T-cell (primary cell): ENCODE results near the gene UGT1A5. TPM values are rescaled to one million over a fixed set of nuclear protein-coding genes. Genes with fewer than 3 reads are reported as not detected.
"Not testable (repeated sequence)": the region's sequence is repeated elsewhere in the genome, so short reads cannot be mapped to it uniquely, and the experiment has no call there.

Experiments
- ATAC-seq, 4 experiments: fragments of 200-7000 bp in 3 of 4; fragments of 150-1000 bp in 1 of 4; cut with Tn5 transposase; replicated peaks in 1 of 4; 1 replicate in 3 of 4; 2 replicates in 1 of 4; pipeline ENCODE4 v1.10.0; 2021; ENCODE audit warnings: moderate library complexity in 3 of 4, mild to moderate bottlenecking in 2 of 4, moderate number of reproducible peaks in 1 of 4
- CTCF ChIA-PET, 2 donors: fragments of 300-600 bp; sonication (Branson Sonifier 250); formaldehyde crosslinking; loops; one replicate each; lab custom pipeline; 2022; ENCODE audit warnings: antibody characterized with exemption in 2 of 2; lab: Charles Lee
- POLR2A ChIA-PET, 2 donors: fragments of 300-600 bp; sonication (Branson Sonifier 250); formaldehyde crosslinking; loops; one replicate each; lab custom pipeline; 2022; ENCODE audit warnings: antibody characterized with exemption in 2 of 2; lab: Charles Lee
- DNase-seq, 35 experiments: peaks; one replicate each; pipeline versions ENCODE4 v3.0.0 to v3.0.0-alpha.2; 2013 to 2023
- H3K27ac ChIP-seq: one replicate; pipeline ENCODE4 v1.5.1; 2013; ENCODE audit warnings: low read length
- H3K27me3 ChIP-seq, 2 experiments: replicated peaks in 1 of 2; 1 replicate in 1 of 2; 2 replicates in 1 of 2; pipeline versions ENCODE4 v1.6.1 to v1.7.0; 2013; ENCODE audit warnings: low read length in 1 of 2, mixed read lengths in 1 of 2; ENCODE audit not compliant: control insufficient read depth in 2 of 2, insufficient read depth in 2 of 2; ENCODE audit errors: extremely low read depth in 1 of 2
- H3K36me3 ChIP-seq, 2 donors: 1 replicate in 1 of 2; 2 replicates in 1 of 2; pipeline versions ENCODE4 v1.6.1 to v1.7.0; 2013; ENCODE audit warnings: low read length in 1 of 2; ENCODE audit not compliant: control insufficient read depth in 2 of 2, insufficient read depth in 1 of 2; ENCODE audit errors: extremely low read depth in 1 of 2
- H3K4me1 ChIP-seq, 2 experiments: 1 replicate in 1 of 2; 2 replicates in 1 of 2; pipeline versions ENCODE4 v1.6.1 to v1.7.0; 2013; ENCODE audit warnings: low read length in 2 of 2, mixed read lengths in 1 of 2; ENCODE audit not compliant: insufficient read depth in 2 of 2, control insufficient read depth in 1 of 2; ENCODE audit errors: extremely low read depth in 1 of 2
- H3K4me3 ChIP-seq, 2 donors: 1 replicate in 1 of 2; 2 replicates in 1 of 2; pipeline versions ENCODE4 v1.5.1 to v1.7.0; 2013; ENCODE audit warnings: mild to moderate bottlenecking in 2 of 2, low read length in 1 of 2, moderate library complexity in 1 of 2; ENCODE audit not compliant: control insufficient read depth in 1 of 2; ENCODE audit errors: extremely low read depth in 1 of 2
- H3K9me3 ChIP-seq: 2 replicates; pipeline ENCODE4 v1.7.0; 2013
- H3K27ac Mint-ChIP-seq, 2 donors: one replicate each; pipeline ENCODE4 v1.8.0; 2020 to 2021; ENCODE audit warnings: mild to moderate bottlenecking in 2 of 2, mixed read lengths in 2 of 2
- H3K27me3 Mint-ChIP-seq, 2 donors: one replicate each; pipeline ENCODE4 v1.8.0; 2021 to 2022; ENCODE audit warnings: mixed read lengths in 2 of 2
- H3K36me3 Mint-ChIP-seq: one replicate; pipeline ENCODE4 v1.8.0; 2021; ENCODE audit warnings: mixed read lengths
- H3K4me1 Mint-ChIP-seq, 3 donors: one replicate each; pipeline ENCODE4 v1.8.0; 2020 to 2022; ENCODE audit warnings: mixed read lengths in 3 of 3, mild to moderate bottlenecking in 1 of 3
- H3K4me3 Mint-ChIP-seq, 3 donors: one replicate each; pipeline ENCODE4 v1.8.0; 2020 to 2022; ENCODE audit warnings: mild to moderate bottlenecking in 3 of 3, mixed read lengths in 3 of 3, moderate library complexity in 3 of 3
- H3K9me3 Mint-ChIP-seq, 3 donors: one replicate each; pipeline ENCODE4 v1.8.0; 2020 to 2022; ENCODE audit warnings: mixed read lengths in 3 of 3
- WGBS: methylation state at CpG from one replicate; pipeline ENCODE4 v1.1.5; 2013; ENCODE audit warnings: missing lambda C conversion rate; ENCODE audit not compliant: insufficient coverage; 5-methylcytosine and 5-hydroxymethylcytosine counted together
- total RNA-seq, 35 experiments: library from RNA in 6 of 35; stranded (reverse) in 6 of 35; fragments of 120-200 nt in 1 of 35; gene quantifications; one replicate each; pipeline versions ENCODE4 v1.2.1 to v1.2.4 and lab custom pipeline; 2013 to 2026

UGT1A5 gene
- total RNA-seq, 5 donors from 2014 or later (not counting 1 experiment from before 2014, with no cell fraction given): not detected

GRCh38 chr2:233700842-233701241 lies 11.9 kb upstream of the UGT1A5 start:
- DNase-seq, H3K27me3 ChIP-seq, CTCF ChIA-PET, H3K4me3 ChIP-seq, H3K27ac Mint-ChIP-seq, ATAC-seq, H3K4me3 Mint-ChIP-seq, H3K36me3 ChIP-seq, H3K4me1 ChIP-seq, H3K9me3 Mint-ChIP-seq, H3K27ac ChIP-seq, H3K4me1 Mint-ChIP-seq, H3K36me3 Mint-ChIP-seq, H3K9me3 ChIP-seq, POLR2A ChIA-PET: not testable (repeated sequence)
- H3K27me3 Mint-ChIP-seq: peaks cover 0 to 19% of the 10 kb centered on the region in 2 donors
- no CpG with 5 or more reads among the region's 5 CpGs for WGBS

- Mint-ChIP-seq H3K4me3 (no peak overlapping the region), H3K36me3 (no peaks in the 10 kb centered on the region), H3K9me3 (peaks cover 0 to 6% (median 0%) of the 10 kb centered on the region in 3 donors), H3K4me1 (no peaks in the 10 kb centered on the region), H3K27me3 (peaks cover 2 to 13% of the 10 kb centered on the region in 2 donors), H3K27ac (no peak overlapping the region)
- Histone ChIP-seq H3K36me3 (no peaks in the 10 kb centered on the region), H3K9me3 (no peaks in the 10 kb centered on the region), H3K4me1 (no peaks in the 10 kb centered on the region), H3K27ac (no peak overlapping the region), H3K4me3 (no peak overlapping the region), H3K27me3 (peaks cover 0 to 15% of the 10 kb centered on the region in 2 experiments)
- ATAC-seq: no peak
- DNase-seq: no peak
- no CpG with 5 or more reads among the region's 3 CpGs for WGBS
- ChIA-PET POLR2A (no interaction called here), CTCF (no interaction called here)
These were observed 10.5 kb upstream of the UGT1A5 start for GRCh38 chr2:233702238-233702637.

GRCh38 chr2:233705911-233706506 lies 6.7 kb upstream of the UGT1A5 start:
- H3K9me3 ChIP-seq: no peaks in the 10 kb centered on the region
- 50% methylated on average over 2 of the region's 4 CpGs for WGBS
- ChIA-PET CTCF (no interaction called here), POLR2A (no interaction called here)
- H3K27ac Mint-ChIP-seq: no peak overlapping the region
- H3K4me3 Mint-ChIP-seq: no peak overlapping the region
- H3K9me3 Mint-ChIP-seq: peaks cover 0 to 6% (median 0%) of the 10 kb centered on the region in 3 donors
- no peaks in the 10 kb centered on the region for H3K36me3 Mint-ChIP-seq
- peaks cover 6 to 24% of the 10 kb centered on the region in 2 donors for H3K27me3 Mint-ChIP-seq
- peaks cover 0 to 20% of the 10 kb centered on the region in 2 experiments for H3K27me3 ChIP-seq
- H3K4me1 Mint-ChIP-seq: no peaks in the 10 kb centered on the region
- ATAC-seq: no peak
- DNase-seq: no peak
- H3K27ac ChIP-seq: no peak overlapping the region
- H3K36me3 ChIP-seq: no peaks in the 10 kb centered on the region
- H3K4me1 ChIP-seq: no peaks in the 10 kb centered on the region
- no peak overlapping the region for H3K4me3 ChIP-seq

- CTCF ChIA-PET: no interaction called here
These were observed 6.0 kb upstream of the UGT1A5 start for GRCh38 chr2:233706720-233707119.

GRCh38 chr2:233707940-233708644 lies 4.6 kb upstream of the UGT1A5 start:
- Mint-ChIP-seq H3K4me3 (no peak overlapping the region), H3K27me3 (peaks cover 17 to 35% of the 10 kb centered on the region in 2 donors), H3K27ac (no peak overlapping the region), H3K4me1 (no peaks in the 10 kb centered on the region), H3K36me3 (no peaks in the 10 kb centered on the region), H3K9me3 (peaks cover 0 to 6% (median 0%) of the 10 kb centered on the region in 3 donors)
- H3K36me3 ChIP-seq: no peaks in the 10 kb centered on the region
- no peak overlapping the region for H3K4me3 ChIP-seq
- H3K9me3 ChIP-seq: no peaks in the 10 kb centered on the region
- no peak for ATAC-seq
- peaks cover 0 to 27% of the 10 kb centered on the region in 2 experiments for H3K27me3 ChIP-seq
- no peak overlapping the region for H3K27ac ChIP-seq
- no peak for DNase-seq
- POLR2A ChIA-PET: no interaction called here
- WGBS: no CpG with 5 or more reads among the region's 10 CpGs
- H3K4me1 ChIP-seq: no peaks in the 10 kb centered on the region
- CTCF ChIA-PET: no interaction called here

More at GRCh38 chr2:233706720-233707119, 6.0 kb upstream of the UGT1A5 start:
- Histone ChIP-seq H3K36me3 (no peaks in the 10 kb centered on the region), H3K4me3 (no peak overlapping the region), H3K9me3 (no peaks in the 10 kb centered on the region), H3K27me3 (peaks cover 0 to 27% of the 10 kb centered on the region in 2 experiments), H3K27ac (no peak overlapping the region), H3K4me1 (no peaks in the 10 kb centered on the region)
- Mint-ChIP-seq H3K4me3 (no peak overlapping the region), H3K27me3 (peaks cover 12 to 29% of the 10 kb centered on the region in 2 donors), H3K4me1 (no peaks in the 10 kb centered on the region), H3K27ac (no peak overlapping the region), H3K9me3 (peaks cover 0 to 6% (median 0%) of the 10 kb centered on the region in 3 donors), H3K36me3 (no peaks in the 10 kb centered on the region)
- POLR2A ChIA-PET: no interaction called here
- WGBS: 86% methylated on average over 1 of the region's 1 CpG
- no peak for ATAC-seq
- DNase-seq: no peak

GRCh38 chr2:233708942-233709341 lies 3.8 kb upstream of the UGT1A5 start:
- POLR2A ChIA-PET: no interaction called here
- H3K27ac ChIP-seq: no peak overlapping the region
- peaks cover 24 to 42% of the 10 kb centered on the region in 2 donors for H3K27me3 Mint-ChIP-seq
- ATAC-seq (no peak), DNase-seq (no peak)
- no peaks in the 10 kb centered on the region for H3K9me3 ChIP-seq
- H3K4me3 ChIP-seq: no peak overlapping the region
- H3K4me1 ChIP-seq: no peaks in the 10 kb centered on the region
- no peak overlapping the region for H3K27ac Mint-ChIP-seq
- peaks cover 0 to 25% of the 10 kb centered on the region in 2 experiments for H3K27me3 ChIP-seq
- H3K4me1 Mint-ChIP-seq: no peaks in the 10 kb centered on the region
- peaks cover 0 to 4% (median 0%) of the 10 kb centered on the region in 3 donors for H3K9me3 Mint-ChIP-seq
- no CpG with 5 or more reads among the region's 5 CpGs for WGBS
- no peaks in the 10 kb centered on the region for H3K36me3 Mint-ChIP-seq
- no peaks in the 10 kb centered on the region for H3K36me3 ChIP-seq
- CTCF ChIA-PET: no interaction called here
- no peak overlapping the region for H3K4me3 Mint-ChIP-seq
